HG03039 (cell line): Measurements from ENCODE around the gene ARTN.

ENCODE experiments used
- ATAC-seq: cut with Tn5 transposase; IDR thresholded peaks from one replicate; pipeline ENCODE4 v1.9.1; 2021; ENCODE audit warnings: mild to moderate bottlenecking, moderate library complexity; ENCODE audit not compliant: unreplicated experiment

The ARTN gene

DNA sequence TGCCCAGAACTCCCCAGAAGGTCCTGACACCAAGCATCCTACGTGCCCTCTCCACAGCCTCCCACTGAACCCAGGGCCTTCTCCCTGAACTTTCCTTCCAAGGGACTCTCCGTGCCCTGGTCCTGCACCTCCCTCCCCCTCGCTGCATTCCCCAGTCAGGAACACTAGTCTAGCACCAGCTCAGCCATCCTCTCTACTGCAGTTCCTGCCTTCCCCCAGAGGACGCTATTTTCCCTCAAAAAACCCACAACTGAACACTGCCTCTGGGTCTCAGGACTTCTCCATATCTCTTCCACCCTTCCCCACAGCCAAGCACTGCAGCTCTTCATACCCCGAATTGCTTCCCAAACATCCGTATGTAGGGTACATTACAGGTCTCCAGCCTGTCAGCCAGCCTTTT is 12.6 kb upstream of the ARTN start:
- no peak for ATAC-seq

DNA sequence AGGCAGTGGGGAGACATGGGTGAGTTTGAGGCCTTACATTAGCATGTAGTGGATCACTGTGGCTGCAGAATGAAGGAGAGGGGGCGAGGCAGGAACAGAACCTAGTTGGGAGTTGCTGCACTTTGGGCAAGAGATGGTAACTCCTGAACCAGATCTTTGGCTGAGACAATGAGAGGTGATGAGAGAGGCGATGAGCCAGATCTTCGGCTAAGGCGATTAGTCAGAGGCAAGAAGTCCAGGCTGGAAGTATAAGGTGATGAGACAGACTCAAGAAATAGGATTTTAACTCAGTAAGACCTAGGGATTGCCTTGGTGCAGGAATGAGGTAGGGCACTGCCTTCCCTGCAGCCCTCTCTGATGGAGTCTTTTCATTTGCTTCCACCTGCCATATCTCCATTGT is 9.1 kb upstream of the ARTN start:
- no peak for ATAC-seq

DNA sequence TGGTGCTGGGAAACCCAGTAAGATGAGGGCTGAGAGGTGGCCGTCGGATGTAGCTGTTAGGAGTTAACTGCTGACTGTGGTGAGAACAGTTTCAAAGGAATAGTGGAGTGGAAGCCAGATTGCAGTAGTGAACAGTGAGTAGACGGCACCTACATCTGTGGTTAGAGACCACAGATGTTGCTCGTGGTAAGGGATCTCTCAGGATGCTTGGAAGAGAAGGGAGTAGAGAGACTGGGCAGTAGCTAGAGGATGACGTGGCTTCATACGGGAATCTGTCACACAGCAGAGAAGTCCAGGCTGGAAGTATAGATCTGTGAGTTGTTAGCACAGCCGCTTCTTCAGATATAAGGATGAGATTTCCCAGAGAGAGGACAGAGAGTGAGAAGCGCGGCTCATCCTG is 7.8 kb upstream of the ARTN start:
- no peak for ATAC-seq

DNA sequence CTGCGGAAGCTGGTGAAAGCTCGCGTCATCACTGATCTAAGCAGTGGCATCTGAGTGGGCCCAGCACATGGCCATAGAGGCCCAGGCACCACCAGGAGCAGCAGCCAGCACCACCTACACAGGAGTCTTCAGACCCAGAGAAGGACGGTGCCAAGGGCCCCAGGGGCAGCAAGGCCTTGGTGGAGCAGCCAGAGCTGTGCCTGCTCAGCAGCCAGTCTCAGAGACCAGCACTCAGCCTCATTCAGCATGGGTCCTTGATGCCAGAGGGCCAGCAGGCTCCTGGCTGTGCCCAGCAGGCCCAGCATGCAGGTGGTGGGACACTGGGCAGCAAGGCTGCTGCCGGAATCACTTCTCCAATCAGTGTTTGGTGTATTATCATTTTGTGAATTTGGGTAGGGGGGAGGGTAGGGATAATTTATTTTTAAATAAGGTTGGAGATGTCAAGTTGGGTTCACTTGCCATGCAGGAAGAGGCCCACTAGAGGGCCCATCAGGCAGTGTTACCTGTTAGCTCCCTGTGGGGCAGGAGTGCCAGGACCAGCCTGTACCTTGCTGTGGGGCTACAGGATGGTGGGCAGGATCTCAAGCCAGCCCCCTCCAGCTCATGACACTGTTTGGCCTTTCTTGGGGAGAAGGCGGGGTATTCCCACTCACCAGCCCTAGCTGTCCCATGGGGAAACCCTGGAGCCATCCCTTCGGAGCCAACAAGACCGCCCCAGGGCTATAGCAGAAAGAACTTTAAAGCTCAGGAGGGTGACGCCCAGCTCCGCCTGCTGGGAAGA is 3.2 kb upstream of the ARTN start:
- ATAC-seq: no peak

DNA sequence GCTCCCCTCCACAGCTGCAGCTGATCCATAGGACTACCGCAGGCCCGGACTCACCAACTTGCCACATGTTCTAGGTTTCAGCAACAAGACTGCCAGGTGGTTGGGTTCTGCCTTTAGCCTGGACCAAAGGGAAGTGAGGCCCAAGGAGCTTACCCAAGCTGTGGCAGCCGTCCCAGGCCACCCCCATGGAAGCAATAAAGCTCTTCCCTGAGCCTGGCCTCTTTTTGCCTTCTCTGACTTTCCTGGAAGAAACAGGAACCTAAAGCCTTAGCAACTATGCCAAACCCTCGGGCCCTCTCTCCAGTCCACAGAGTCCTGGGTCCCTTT is 2.7 kb upstream of the ARTN start:
- no peak for ATAC-seq

DNA sequence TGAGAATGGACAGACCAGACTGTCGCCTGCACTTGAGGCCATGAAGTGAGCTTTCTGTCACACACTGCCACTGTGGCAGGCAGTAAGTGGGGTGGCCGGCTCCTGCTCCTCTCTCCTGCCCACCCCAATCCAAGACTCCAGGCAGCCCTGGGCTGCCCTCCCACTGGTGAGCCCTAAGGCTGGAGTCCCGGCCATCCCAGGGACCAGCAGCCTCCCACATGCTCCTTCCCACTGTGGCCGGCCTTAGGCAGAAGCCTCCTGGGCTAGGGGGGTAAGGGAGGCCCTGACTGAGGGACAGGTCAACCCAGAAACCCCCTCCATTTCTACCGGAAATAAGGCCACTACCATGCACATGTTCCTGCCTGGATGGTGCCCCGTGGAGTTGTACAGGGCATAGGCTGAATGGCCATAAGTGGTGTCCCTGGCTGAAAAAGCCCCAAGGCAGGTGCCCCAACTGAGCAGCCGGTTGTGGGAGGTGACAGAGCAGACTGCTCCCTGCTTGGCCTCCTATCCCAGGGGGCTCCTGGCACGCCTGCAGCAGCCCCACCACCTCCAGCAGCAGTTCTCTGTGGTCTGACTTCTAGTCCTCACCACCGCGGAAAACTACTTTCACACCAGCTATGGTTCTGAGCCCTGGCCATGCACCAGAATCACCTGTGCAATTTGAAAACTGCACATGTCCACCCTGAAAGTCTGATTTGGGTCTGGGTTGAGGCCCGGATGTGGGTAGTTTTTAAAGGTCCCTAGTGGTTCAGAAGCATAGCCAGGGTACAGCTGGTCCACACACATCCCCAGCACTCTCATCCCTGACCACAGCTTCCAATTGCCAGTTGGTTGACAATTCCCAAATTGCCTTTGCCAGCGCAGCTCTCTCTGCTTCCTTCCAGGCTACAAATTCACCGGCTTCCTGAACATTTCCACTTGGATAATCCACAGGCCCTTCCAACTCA is 1.6 kb upstream of the ARTN start:
- ATAC-seq: no peak

DNA sequence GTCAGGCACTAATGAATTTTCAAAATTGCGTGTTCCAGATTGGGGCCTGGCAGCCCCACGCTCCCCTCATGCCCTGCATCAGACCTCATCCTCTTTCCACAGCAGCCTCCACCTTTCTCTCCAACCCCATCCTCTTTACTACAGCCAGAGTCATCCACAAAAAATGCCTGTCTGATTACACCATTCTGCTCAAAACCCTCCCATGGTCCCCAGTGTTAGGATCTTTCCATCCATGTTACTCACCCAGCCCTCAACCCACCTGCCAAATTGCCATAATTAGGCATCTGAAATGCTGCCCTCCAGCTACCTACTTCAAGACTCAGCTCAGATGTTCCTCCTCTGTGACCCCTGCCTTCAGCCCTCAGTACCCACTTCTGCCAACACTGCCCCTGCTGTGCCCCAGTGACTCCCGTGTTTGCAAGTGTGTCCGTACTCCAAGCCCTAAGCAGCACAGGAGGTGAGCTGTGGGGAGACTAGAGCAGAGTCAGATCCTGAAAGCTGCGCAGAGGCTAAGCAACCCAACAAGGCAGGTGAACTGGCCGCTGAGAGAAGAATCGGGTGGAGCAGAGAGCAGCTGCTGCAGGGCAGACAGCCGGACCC is 715 bp upstream of the ARTN start:
- ATAC-seq: no peak

DNA sequence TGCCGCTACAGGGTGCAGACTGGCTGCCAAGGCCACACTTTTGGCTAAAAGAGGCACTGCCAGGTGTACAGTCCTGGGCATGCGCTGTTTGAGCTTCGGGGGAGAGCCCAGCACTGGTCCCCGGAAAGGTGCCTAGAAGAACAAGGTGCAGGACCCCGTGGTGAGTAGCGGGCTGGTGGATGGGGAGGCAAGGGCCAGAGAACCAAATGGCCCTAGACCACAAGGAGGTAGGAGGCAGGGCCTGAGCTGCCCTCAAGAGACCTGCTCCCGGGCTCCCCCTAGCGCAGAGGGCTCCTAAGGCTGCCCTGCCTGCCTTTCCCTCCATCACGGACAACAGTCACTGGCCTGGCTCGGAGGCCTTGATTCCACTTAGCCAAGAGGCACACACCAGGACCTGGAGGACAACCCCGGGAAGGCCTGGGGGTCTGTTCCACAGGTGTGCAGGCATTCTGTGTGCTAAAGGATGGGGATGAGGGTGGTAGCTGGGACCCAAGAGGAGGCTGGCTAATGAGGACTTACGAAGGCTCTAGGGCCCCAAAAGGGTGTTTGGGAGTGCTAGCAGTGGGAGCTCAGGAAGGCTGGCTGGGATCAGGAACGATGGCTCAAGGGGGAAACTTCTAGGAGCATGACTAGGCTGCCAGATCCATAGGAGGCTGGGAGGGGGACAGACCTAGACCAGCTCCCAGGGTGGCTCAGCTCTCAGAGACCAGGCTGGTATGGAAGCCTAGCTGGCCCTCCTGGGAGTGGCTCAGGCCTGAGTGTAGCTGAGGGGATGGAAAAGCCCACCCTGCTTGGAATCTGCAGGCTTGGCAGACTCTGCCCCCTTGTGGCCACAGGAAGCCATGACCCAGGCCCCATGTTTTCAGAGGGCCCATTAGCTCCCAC is 742 bp downstream of the ARTN start:
- no peak for ATAC-seq

DNA sequence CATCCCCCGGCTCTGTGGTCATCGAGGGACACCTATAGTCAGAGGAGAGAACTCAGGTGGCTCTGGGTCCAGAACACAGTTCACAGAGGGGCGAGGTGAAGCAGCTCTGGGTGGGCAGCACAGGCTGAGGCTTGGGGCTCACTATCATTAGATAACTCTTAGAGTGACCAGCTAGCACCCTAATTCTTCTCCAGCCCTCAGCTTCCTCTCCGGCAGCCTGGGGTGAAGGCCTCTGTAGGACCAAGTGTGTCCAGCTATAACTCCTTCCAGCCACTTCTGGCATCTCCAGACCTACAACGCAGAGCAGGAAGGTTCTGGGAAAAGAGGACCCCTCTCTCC is 1.4 kb downstream of the ARTN start:
- ATAC-seq: no peak

DNA sequence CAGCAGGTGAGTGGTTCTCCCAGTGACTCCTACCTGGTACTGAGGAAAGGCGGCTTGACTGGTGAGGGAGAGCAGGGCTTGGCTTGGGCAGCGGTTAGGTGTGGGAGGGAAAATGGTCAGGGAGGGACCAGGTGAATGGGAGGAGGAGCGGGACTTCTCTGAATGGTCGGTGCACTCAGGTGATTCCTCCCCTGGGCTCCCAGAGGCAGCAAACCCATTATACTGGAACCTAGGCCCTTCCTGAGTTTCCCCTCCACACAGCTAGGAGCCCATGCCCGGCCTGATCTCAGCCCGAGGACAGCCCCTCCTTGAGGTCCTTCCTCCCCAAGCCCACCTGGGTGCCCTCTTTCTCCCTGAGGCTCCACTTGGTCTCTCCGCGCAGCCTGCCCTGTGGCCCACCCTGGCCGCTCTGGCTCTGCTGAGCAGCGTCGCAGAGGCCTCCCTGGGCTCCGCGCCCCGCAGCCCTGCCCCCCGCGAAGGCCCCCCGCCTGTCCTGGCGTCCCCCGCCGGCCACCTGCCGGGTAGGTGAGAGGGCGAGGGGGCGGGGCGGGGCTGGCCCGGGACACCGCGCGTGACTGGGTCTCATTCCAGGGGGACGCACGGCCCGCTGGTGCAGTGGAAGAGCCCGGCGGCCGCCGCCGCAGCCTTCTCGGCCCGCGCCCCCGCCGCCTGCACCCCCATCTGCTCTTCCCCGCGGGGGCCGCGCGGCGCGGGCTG is 2.3 kb downstream of the ARTN start:
- no peak for ATAC-seq

DNA sequence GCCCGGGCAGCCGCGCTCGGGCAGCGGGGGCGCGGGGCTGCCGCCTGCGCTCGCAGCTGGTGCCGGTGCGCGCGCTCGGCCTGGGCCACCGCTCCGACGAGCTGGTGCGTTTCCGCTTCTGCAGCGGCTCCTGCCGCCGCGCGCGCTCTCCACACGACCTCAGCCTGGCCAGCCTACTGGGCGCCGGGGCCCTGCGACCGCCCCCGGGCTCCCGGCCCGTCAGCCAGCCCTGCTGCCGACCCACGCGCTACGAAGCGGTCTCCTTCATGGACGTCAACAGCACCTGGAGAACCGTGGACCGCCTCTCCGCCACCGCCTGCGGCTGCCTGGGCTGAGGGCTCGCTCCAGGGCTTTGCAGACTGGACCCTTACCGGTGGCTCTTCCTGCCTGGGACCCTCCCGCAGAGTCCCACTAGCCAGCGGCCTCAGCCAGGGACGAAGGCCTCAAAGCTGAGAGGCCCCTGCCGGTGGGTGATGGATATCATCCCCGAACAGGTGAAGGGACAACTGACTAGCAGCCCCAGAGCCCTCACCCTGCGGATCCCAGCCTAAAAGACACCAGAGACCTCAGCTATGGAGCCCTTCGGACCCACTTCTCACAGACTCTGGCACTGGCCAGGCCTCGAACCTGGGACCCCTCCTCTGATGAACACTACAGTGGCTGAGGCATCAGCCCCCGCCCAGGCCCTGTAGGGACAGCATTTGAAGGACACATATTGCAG is 3.0 kb downstream of the ARTN start:
- ATAC-seq: no peak

DNA sequence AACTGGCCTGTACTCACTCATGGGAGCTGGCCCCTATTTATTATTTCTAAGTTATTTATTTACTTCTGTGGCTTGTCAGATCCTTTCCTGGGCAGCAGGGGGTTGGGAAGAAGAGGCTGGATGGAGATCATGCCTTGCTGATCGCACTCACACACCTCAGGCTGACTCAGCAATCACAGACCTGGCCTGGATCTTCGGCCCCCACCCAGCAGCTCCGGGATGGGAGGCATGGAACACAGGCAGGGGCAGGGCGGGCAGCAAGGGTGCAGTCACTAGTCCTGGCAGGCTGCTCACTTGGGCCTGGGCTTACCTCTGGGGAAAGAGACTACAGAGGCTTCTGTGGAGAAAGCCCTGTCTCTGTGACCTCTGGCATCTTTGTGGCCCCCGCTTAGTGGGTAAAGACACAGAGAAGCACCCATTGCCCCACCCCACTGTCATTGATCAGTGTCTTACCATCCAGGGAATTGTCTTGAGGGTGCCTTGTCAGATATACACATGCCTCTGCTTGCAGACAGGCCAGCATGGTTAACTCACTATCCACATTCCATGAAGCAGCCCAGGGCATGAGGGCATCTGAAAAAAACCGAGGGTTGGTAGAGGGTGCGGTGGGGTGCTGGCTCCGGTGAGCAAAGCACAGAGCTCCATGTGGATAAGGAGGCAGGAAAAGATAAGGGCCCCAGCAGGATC is 3.7 kb downstream of the ARTN start:
- no peak for ATAC-seq

DNA sequence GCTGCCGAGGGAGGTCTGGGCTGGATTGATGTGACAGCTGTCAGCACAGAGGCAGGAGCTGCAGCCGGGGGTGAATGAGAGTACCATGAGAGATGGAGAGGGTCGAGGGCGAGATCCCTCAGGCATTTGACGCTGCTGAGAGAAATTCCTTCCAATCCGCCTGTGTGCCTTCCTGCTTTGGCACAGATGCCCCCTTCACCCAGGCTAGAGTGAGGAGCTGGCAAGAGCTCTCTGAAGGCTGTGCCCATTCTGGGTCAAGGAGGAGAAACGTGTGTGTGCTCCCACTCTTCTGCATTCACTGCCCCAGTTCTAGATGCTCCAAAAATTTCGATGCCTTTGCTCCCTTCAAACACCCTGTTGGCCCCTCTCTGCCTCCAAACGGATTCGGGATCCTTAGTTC is 4.8 kb downstream of the ARTN start:
- ATAC-seq: no peak

DNA sequence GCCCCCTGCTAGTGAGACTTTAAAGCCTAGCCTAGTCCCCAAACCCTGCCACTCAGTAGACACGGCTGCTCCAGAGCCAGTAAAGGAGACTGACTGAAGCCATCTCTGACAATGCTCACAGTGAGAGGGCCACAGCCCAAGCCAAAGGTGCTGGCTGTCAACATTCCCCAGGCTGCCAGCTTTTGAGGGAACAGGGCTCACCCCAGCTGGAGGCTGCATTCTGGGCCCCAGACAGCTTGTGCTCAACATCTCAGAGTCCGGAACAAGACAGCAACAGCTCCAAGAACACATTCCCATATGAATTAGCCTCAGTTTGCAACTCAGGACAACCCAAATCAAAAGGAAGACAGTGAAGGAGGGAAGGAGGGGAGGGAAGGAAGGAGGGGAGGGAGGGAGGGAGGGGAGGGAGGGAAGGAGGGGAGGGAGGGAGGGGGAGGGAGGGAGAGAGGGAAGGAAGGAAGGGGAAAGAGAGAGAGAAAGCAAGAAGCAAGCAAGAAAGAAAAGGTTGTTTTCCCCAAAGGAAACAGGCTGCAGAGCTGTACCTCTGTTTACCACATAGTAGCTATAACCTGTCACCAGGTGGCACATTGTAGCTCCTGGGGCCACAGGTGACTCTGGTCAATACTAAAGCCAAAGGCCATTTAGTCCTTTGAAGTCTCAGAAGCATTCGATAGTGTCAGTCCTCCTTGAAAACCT is 5.4 kb downstream of the ARTN start:
- ATAC-seq: no peak

DNA sequence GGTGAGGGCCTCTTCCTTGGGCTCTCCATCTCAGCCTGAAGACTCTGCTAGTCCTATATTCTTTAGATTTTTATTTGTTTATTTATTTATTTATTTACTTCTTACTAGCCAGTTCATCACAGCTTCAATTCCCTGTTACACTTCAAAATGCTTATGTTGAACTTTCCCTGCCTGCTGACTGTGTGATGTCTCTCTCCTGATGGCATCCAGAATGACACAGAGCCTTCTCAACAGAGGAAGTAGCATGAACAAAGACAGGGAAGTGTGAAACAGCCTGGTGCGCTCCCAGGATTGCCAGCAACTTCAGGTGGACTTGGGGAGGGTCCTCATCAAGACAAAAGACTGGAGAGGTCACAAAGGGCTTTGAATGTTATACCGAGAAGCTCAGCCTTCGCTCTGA is 8.8 kb downstream of the ARTN start:
- ATAC-seq: no peak

DNA sequence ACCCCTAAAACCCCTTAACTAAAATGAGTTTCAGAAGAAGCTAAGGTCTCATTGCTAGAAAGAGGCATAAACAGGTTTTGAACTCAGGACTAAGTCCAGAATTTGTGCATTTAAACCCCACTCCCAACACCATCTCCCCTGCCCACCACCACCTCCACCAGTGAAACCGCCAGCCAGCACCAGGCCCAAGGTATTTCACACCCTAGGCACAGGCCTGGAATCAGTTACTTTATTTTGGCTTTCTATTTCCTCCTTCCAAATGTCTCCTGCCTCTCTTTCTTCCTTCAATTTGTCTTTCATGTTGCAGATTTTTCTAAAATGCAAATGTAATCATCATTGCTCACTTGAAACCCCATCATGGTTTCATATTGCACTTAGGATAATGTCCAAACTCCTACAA is 11.3 kb downstream of the ARTN start:
- ATAC-seq: no peak

DNA sequence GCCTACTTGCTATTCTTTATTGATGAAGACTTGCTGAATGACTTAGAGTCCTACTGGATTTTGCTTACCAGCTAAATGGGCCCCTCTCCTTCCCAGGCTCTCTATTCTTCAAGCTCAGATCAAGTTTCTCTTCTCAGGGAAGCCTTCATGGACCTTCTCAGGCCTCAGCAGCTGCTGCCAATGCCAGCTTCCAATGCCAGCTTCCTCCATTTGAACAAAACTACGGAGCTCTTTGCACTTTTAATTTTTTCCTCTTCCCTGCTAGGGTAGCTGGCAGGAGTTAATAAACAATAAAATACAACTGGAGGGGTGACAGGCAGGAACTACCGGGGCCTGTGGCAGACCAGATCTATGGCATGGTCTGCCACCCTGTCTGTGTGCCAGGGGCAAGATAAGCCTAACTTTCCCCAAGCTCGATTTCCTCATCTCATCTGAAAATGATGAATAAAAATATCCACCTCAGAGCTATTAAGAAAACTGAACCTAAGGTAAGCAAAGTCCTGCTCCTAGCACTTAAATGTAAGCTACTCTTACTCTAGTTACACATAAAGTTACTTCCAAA is 12.2 kb downstream of the ARTN start:
- no peak for ATAC-seq
